Spinal cord (tissue), 10 donors: ENCODE measurements around the gene SLC7A6. TPM values are rescaled to one million over a fixed set of nuclear protein-coding genes. Genes with fewer than 3 reads are reported as not detected.

Source experiments
- DNase-seq, 6 donors: peaks; one replicate each; pipeline versions ENCODE4 v3.0.0 to v3.0.0-alpha.2; 2013 to 2015; ENCODE audit warnings: low spot score in 6 of 6, low read depth in 4 of 6
- H3K27ac ChIP-seq: one replicate; pipeline ENCODE4 v1.5.1; 2013; ENCODE audit warnings: low read depth, low read length, control low read depth
- H3K27me3 ChIP-seq: one replicate; pipeline ENCODE4 v1.6.1; 2013; ENCODE audit warnings: low read length; ENCODE audit not compliant: control insufficient read depth, insufficient read depth
- H3K36me3 ChIP-seq: one replicate; pipeline ENCODE4 v1.6.1; 2013; ENCODE audit warnings: low read length; ENCODE audit not compliant: control insufficient read depth, insufficient read depth
- H3K4me1 ChIP-seq: one replicate; pipeline ENCODE4 v1.6.1; 2013; ENCODE audit warnings: low read length; ENCODE audit not compliant: control insufficient read depth, insufficient read depth
- H3K4me3 ChIP-seq: one replicate; pipeline ENCODE4 v1.5.1; 2013; ENCODE audit warnings: low read depth, low read length, control low read depth
- H3K9me3 ChIP-seq: one replicate; pipeline ENCODE4 v1.6.1; 2013; ENCODE audit warnings: low read length; ENCODE audit not compliant: control insufficient read depth, insufficient read depth
- WGBS: methylation state at CpG from one replicate; pipeline ENCODE4 v1.1.5; 2013; ENCODE audit warnings: missing lambda C conversion rate; ENCODE audit not compliant: insufficient coverage; 5-methylcytosine and 5-hydroxymethylcytosine counted together
- polyA plus RNA-seq, 2 donors: library from polyadenylated mRNA; unstranded; fragments of 120-200 nt; gene quantifications; one replicate each; pipeline ENCODE4 v1.2.1, GENCODE V29; 2013; ENCODE audit not compliant: insufficient read length in 2 of 2
- total RNA-seq, 2 donors: library from RNA; depleted of rRNA in 1 of 2; stranded (reverse); fragments of 120-200 nt in 1 of 2; fragments of >200 nt in 1 of 2; gene quantifications; one replicate each; pipeline versions ENCODE4 v1.2.3 to v1.2.4, GENCODE V29; 2013 to 2014
- donor health status: healthy.

The SLC7A6 gene
- total and polyA plus RNA-seq, 4 donors: 20.2 to 28.3 (median 24.0) TPM

GRCh38 chr16:68251832-68252231 is 12.5 kb upstream of the SLC7A6 start:
- Histone ChIP-seq H3K27me3 (no peaks in the 10 kb centered on the region), H3K4me1 (peaks cover 5% of the 10 kb centered on the region), H3K4me3 (no peak overlapping the region), H3K36me3 (peaks cover 80% of the 10 kb centered on the region), H3K27ac (no peak overlapping the region), H3K9me3 (no peaks in the 10 kb centered on the region)
- 93% methylated on average over 3 of the region's 5 CpGs for WGBS
- no peak for DNase-seq

- H3K36me3 ChIP-seq: peaks cover 80% of the 10 kb centered on the region
- no peaks in the 10 kb centered on the region for H3K27me3 ChIP-seq
- H3K4me1 ChIP-seq: peaks cover 2% of the 10 kb centered on the region
- no peaks in the 10 kb centered on the region for H3K9me3 ChIP-seq
- H3K4me3 ChIP-seq: no peak overlapping the region
- WGBS: 92% methylated on average over 3 of the region's 5 CpGs
- no peak overlapping the region for H3K27ac ChIP-seq
- DNase-seq: no peak
Measured at GRCh38 chr16:68252383-68252782, 11.9 kb upstream of the SLC7A6 start.

DNA sequence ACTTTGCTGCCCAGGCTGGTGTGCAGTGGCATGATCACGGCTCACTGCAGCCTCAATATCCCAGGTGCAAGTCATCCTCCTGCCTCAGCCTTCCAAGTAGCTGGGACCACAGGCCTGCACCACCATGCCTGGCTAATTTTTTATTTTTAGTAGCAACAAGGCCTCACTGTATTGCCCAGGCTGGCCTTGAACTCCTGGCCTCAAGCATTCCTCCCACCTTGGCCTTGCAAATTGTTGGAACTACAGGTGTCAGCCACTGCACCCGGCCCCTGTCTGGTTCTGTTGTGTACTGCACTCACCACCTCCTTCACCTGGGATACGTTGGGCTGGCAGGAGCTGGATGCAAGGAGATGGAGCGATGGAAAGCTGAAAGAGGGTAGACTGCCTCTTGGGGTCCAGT is 10.6 kb upstream of the SLC7A6 start:
- DNase-seq: no peak
- Histone ChIP-seq H3K36me3 (peaks cover 83% of the 10 kb centered on the region), H3K4me1 (peaks cover 7% of the 10 kb centered on the region), H3K9me3 (no peaks in the 10 kb centered on the region), H3K27me3 (no peaks in the 10 kb centered on the region), H3K4me3 (no peak overlapping the region), H3K27ac (no peak overlapping the region)
- 83% methylated on average over 2 of the region's 4 CpGs for WGBS

DNA sequence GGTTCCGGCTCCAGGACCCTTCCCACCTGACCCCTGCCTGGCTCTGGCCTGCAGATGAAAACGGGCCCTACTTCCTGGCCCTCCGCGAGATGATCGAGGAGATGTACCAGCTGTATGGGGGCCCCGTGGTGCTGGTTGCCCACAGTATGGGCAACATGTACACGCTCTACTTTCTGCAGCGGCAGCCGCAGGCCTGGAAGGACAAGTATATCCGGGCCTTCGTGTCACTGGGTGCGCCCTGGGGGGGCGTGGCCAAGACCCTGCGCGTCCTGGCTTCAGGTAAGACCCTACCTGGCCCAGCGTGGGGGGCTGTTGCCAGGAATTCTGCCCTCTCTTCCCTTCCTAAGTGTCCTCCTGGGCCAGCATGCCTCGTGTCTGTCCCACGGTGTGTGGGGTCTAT is 8.6 kb upstream of the SLC7A6 start:
- DNase-seq: no peak
- H3K4me3 ChIP-seq: no peak overlapping the region
- no peak overlapping the region for H3K27ac ChIP-seq
- H3K4me1 ChIP-seq: peaks cover 7% of the 10 kb centered on the region
- H3K27me3 ChIP-seq: no peaks in the 10 kb centered on the region
- 95% methylated on average over 18 of the region's 18 CpGs for WGBS
- peaks cover 85% of the 10 kb centered on the region for H3K36me3 ChIP-seq
- H3K9me3 ChIP-seq: no peaks in the 10 kb centered on the region

- no peaks in the 10 kb centered on the region for H3K27me3 ChIP-seq
- H3K36me3 ChIP-seq: peaks cover 82% of the 10 kb centered on the region
- 74% methylated on average over 5 of the region's 6 CpGs for WGBS
- no peak overlapping the region for H3K4me3 ChIP-seq
- H3K9me3 ChIP-seq: no peaks in the 10 kb centered on the region
- peaks cover 7% of the 10 kb centered on the region for H3K4me1 ChIP-seq
- H3K27ac ChIP-seq: no peak overlapping the region
- peak in 1 of 6 donors; percentile 28 for DNase-seq
Measured at GRCh38 chr16:68257251-68257905, 6.9 kb upstream of the SLC7A6 start.

GRCh38 chr16:68257906-68258800 is 6.2 kb upstream of the SLC7A6 start:
- no peak overlapping the region for H3K4me3 ChIP-seq
- no peak overlapping the region for H3K27ac ChIP-seq
- H3K36me3 ChIP-seq: peaks cover 75% of the 10 kb centered on the region
- DNase-seq: no peak
- H3K27me3 ChIP-seq: no peaks in the 10 kb centered on the region
- 58% methylated on average over 12 of the region's 13 CpGs for WGBS
- H3K4me1 ChIP-seq: peaks cover 7% of the 10 kb centered on the region
- H3K9me3 ChIP-seq: no peaks in the 10 kb centered on the region

DNA sequence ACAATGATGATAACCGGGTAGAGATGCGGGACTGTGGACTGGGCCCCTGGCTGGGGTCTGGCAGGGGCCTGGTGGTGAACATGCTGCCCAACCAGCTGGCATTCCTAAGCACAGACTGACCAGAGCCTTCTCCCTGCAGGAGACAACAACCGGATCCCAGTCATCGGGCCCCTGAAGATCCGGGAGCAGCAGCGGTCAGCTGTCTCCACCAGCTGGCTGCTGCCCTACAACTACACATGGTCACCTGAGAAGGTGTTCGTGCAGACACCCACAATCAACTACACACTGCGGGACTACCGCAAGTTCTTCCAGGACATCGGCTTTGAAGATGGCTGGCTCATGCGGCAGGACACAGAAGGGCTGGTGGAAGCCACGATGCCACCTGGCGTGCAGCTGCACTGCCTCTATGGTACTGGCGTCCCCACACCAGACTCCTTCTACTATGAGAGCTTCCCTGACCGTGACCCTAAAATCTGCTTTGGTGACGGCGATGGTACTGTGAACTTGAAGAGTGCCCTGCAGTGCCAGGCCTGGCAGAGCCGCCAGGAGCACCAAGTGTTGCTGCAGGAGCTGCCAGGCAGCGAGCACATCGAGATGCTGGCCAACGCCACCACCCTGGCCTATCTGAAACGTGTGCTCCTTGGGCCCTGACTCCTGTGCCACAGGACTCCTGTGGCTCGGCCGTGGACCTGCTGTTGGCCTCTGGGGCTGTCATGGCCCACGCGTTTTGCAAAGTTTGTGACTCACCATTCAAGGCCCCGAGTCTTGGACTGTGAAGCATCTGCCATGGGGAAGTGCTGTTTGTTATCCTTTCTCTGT is 5.1 kb upstream of the SLC7A6 start:
- no peaks in the 10 kb centered on the region for H3K9me3 ChIP-seq

GRCh38 chr16:68263559-68264127 is 683 bp upstream of the SLC7A6 start:
- peaks cover 24% of the 10 kb centered on the region for H3K4me1 ChIP-seq
- H3K27me3 ChIP-seq: no peaks in the 10 kb centered on the region
- no peaks in the 10 kb centered on the region for H3K9me3 ChIP-seq
- no peak for DNase-seq
- H3K4me3 ChIP-seq: peak overlapping the region; percentile 66
- H3K27ac ChIP-seq: peak overlapping the region; percentile 81
- peaks cover 28% of the 10 kb centered on the region for H3K36me3 ChIP-seq
- WGBS: 37% methylated on average over 11 of the region's 11 CpGs

More for the DNA sequence above, 5.1 kb upstream of the SLC7A6 start:
- DNase-seq: no peak
- Histone ChIP-seq H3K27me3 (no peaks in the 10 kb centered on the region), H3K4me1 (peaks cover 16% of the 10 kb centered on the region), H3K4me3 (no peak overlapping the region), H3K27ac (no peak overlapping the region), H3K36me3 (peaks cover 65% of the 10 kb centered on the region)
- 95% methylated on average over 27 of the region's 27 CpGs for WGBS
